SK-N-SH (cell line): ENCODE results near the gene LAPTM5. TPM values are rescaled to one million over a fixed set of nuclear protein-coding genes. Genes with fewer than 3 reads are reported as not detected.

Experiments used
- CTCF ChIA-PET: fragments of 300-600, 350-600 bp; formaldehyde crosslinking; extraction: SDS; loops from one replicate; lab custom pipeline; 2021; lab: Yijun Ruan, JAX
- POLR2A ChIA-PET: fragments of 350-600 bp; sonication (Branson Sonifier 250); formaldehyde crosslinking; extraction: SDS; loops from one replicate; lab custom pipeline; 2020; ENCODE audit warnings: antibody characterized with exemption, inconsistent platforms; lab: Yijun Ruan, JAX
- DNase-seq: peaks from one replicate; pipeline ENCODE4 v3.0.0; 2012
- H2AFZ ChIP-seq: fragments of 200-600 bp; sonication (generic); 2 replicates; pipeline ENCODE4 v1.8.1; 2016; ENCODE audit warnings: antibody characterized with exemption, mild to moderate bottlenecking, low read depth
- H3F3A ChIP-seq: fragments of 200-600 bp; sonication (generic); replicated peaks from 2 replicates; pipeline ENCODE3; 2016; ENCODE audit warnings: antibody characterized with exemption, mild to moderate bottlenecking; ENCODE audit not compliant: insufficient read depth
- H3K27ac ChIP-seq, 2 experiments: fragments of 200-500 bp in 1 of 2; fragments of 200-600 bp in 1 of 2; sonication (Bioruptor generic) in 1 of 2; sonication (generic), shearing (Covaris generic) in 1 of 2; 2 replicates each; pipeline versions ENCODE4 v1.5.1 to v1.6.1; 2014 to 2016; ENCODE audit warnings: low read depth in 2 of 2, inconsistent platforms in 1 of 2, low read length in 1 of 2, mild to moderate bottlenecking in 1 of 2, mixed read lengths in 1 of 2
- H3K27me3 ChIP-seq: fragments of 200-600 bp; sonication (generic), shearing (Covaris generic); 2 replicates; pipeline ENCODE4 v1.6.1; 2016; ENCODE audit warnings: mixed run types; ENCODE audit not compliant: insufficient read depth
- H3K36me3 ChIP-seq, 2 experiments: fragments of 200-500 bp in 1 of 2; fragments of 200-600 bp in 1 of 2; sonication (Bioruptor generic) in 1 of 2; sonication (generic) in 1 of 2; replicated peaks in 1 of 2; 2 replicates each; pipeline versions ENCODE3 to v1.5.1; 2014 to 2016; ENCODE audit warnings: low read length in 1 of 2, mild to moderate bottlenecking in 1 of 2; ENCODE audit not compliant: insufficient read depth in 2 of 2, control insufficient read depth in 1 of 2
- H3K4me1 ChIP-seq, 2 experiments: fragments of 200-500 bp in 1 of 2; fragments of 200-600 bp in 1 of 2; sonication (Bioruptor generic) in 1 of 2; sonication (generic), shearing (Covaris generic) in 1 of 2; 2 replicates each; pipeline versions ENCODE4 v1.5.1 to v1.6.1; 2014 to 2016; ENCODE audit warnings: low read depth in 1 of 2, low read length in 1 of 2, mixed run types in 1 of 2; ENCODE audit not compliant: insufficient read depth in 2 of 2, control insufficient read depth in 1 of 2
- H3K4me2 ChIP-seq: fragments of 200-600 bp; sonication (generic), shearing (Covaris generic); 2 replicates; pipeline ENCODE4 v1.6.1; 2017; ENCODE audit warnings: mixed run types
- H3K4me3 ChIP-seq, 2 experiments: fragments of 200-500 bp in 1 of 2; fragments of 200-600 bp in 1 of 2; sonication (Bioruptor generic) in 1 of 2; sonication (generic), shearing (Covaris generic) in 1 of 2; 2 replicates each; pipeline versions ENCODE4 v1.5.1 to v1.8.1; 2014 to 2016; ENCODE audit warnings: low read depth in 2 of 2, inconsistent platforms in 1 of 2, low read length in 1 of 2, mild to moderate bottlenecking in 1 of 2, mixed read lengths in 1 of 2, moderate library complexity in 1 of 2
- H3K79me2 ChIP-seq: fragments of 200-600 bp; sonication (generic); 2 replicates; pipeline ENCODE4 v1.8.1; 2017; ENCODE audit warnings: mild to moderate bottlenecking; ENCODE audit not compliant: insufficient read depth
- H3K9ac ChIP-seq: fragments of 200-600 bp; sonication (generic); 2 replicates; pipeline ENCODE4 v1.6.1; 2017; ENCODE audit warnings: mixed run types
- H3K9me2 ChIP-seq: fragments of 200-600 bp; sonication (generic); 2 replicates; pipeline ENCODE4 v1.6.1; 2017; ENCODE audit warnings: mixed run types
- H3K9me3 ChIP-seq: fragments of 200-600 bp; sonication (generic); 2 replicates; pipeline ENCODE4 v1.6.1; 2017; ENCODE audit warnings: mixed run types, mild to moderate bottlenecking, moderate library complexity
- H4K20me1 ChIP-seq: fragments of 200-600 bp; sonication (generic); 2 replicates; pipeline ENCODE4 v1.6.1; 2017; ENCODE audit warnings: mild to moderate bottlenecking, mixed run types; ENCODE audit not compliant: insufficient read depth
- CTCF ChIP-seq: fragments of 200-600 bp; sonication (generic); IDR thresholded peaks from 2 replicates; pipeline ENCODE4 v1.6.1; 2017; ENCODE audit warnings: antibody characterized with exemption, mild to moderate bottlenecking, moderate library complexity
- ELF1 ChIP-seq: IDR thresholded peaks from 2 replicates; pipeline ENCODE4 v1.4.0; 2012
- EP300 ChIP-seq, 2 experiments: IDR thresholded peaks; 2 replicates each; pipeline versions ENCODE4 v1.4.0 to v1.6.1; 2012; ENCODE audit warnings: borderline replicate concordance in 1 of 2, low read depth in 1 of 2, low read length in 1 of 2
- FOXM1 ChIP-seq: IDR thresholded peaks from 2 replicates; pipeline ENCODE4 v1.4.0; 2012; ENCODE audit warnings: low read depth, mild to moderate bottlenecking
- GABPA ChIP-seq: IDR thresholded peaks from 2 replicates; pipeline ENCODE4 v1.4.0; 2012; ENCODE audit warnings: low read depth, mild to moderate bottlenecking
- GATA2 ChIP-seq: sonication (generic); formaldehyde crosslinking; IDR thresholded peaks from 2 replicates; pipeline ENCODE4 v1.5.0; 2020; ENCODE audit warnings: mild to moderate bottlenecking, missing genetic modification reagents
- MAX ChIP-seq: IDR thresholded peaks from 2 replicates; pipeline ENCODE4 v1.4.0; 2012; ENCODE audit warnings: low read depth
- MXI1 ChIP-seq: IDR thresholded peaks from 2 replicates; pipeline ENCODE4 v1.6.1; 2012; ENCODE audit warnings: mild to moderate bottlenecking, low read depth, low read length, improper control_type of control experiment
- NRF1 ChIP-seq: IDR thresholded peaks from 2 replicates; pipeline ENCODE4 v1.6.1; 2012; ENCODE audit warnings: low read depth, mild to moderate bottlenecking, low read length
- PBX3 ChIP-seq: IDR thresholded peaks from 2 replicates; pipeline ENCODE4; 2012
- POLR2AphosphoS5 ChIP-seq: IDR thresholded peaks from 2 replicates; pipeline ENCODE4 v1.6.1; 2012; ENCODE audit warnings: low read depth, low read length
- RAD21 ChIP-seq: IDR thresholded peaks from 2 replicates; pipeline ENCODE4 v1.6.1; 2012; ENCODE audit warnings: mild to moderate bottlenecking, low read length
- RCOR1 ChIP-seq: fragments of 150-350 bp; IDR thresholded peaks from 2 replicates; pipeline ENCODE4 v1.6.1; 2017; ENCODE audit warnings: antibody characterized with exemption, low read length
- RFX5 ChIP-seq: IDR thresholded peaks from 2 replicates; pipeline ENCODE4 v1.6.1; 2012; ENCODE audit warnings: mild to moderate bottlenecking, improper control_type of control experiment, low read length
- RXRA ChIP-seq: IDR thresholded peaks from 2 replicates; pipeline ENCODE4 v1.4.0; 2012; ENCODE audit warnings: low read depth, mild to moderate bottlenecking, borderline replicate concordance
- SIN3A ChIP-seq: IDR thresholded peaks from 2 replicates; pipeline ENCODE4 v1.6.1; 2012; ENCODE audit warnings: low read depth, mild to moderate bottlenecking, low read length, moderate library complexity, borderline replicate concordance
- TAF1 ChIP-seq: IDR thresholded peaks from 2 replicates; pipeline ENCODE4 v1.6.1; 2012; ENCODE audit warnings: low read depth, mild to moderate bottlenecking, low read length, moderate library complexity, borderline replicate concordance
- TCF12 ChIP-seq: IDR thresholded peaks from 2 replicates; pipeline ENCODE4 v1.4.0; 2012
- TEAD4 ChIP-seq: IDR thresholded peaks from 2 replicates; pipeline ENCODE4 v1.4.0; 2012; ENCODE audit warnings: mild to moderate bottlenecking, borderline replicate concordance; ENCODE audit not compliant: insufficient read depth
- USF1 ChIP-seq: IDR thresholded peaks from 2 replicates; pipeline ENCODE4 v1.4.0; 2012; ENCODE audit warnings: low read depth, borderline replicate concordance
- YY1 ChIP-seq: IDR thresholded peaks from 2 replicates; pipeline ENCODE4 v1.4.0; 2012; ENCODE audit warnings: low read depth, mild to moderate bottlenecking
- WGBS: methylation state at CpG from one replicate; pipeline ENCODE4 v1.1.6; 2017; ENCODE audit warnings: low lambda C conversion rate; 5-methylcytosine and 5-hydroxymethylcytosine counted together
- polyA plus RNA-seq, 3 experiments: library from polyadenylated mRNA; depleted of rRNA; stranded (reverse); fragments of >200 nt; gene quantifications; 2 replicates each; pipeline ENCODE4 v1.2.3, GENCODE V29; 2012

LAPTM5 gene
- polyA plus RNA-seq, 1 of the 3 experiments (the other 2 are of a cell fraction) = 1.1 TPM

- no peak for TF ChIP-seq CTCF
- TF ChIP-seq TEAD4 = no peak
- TF ChIP-seq TAF1 = no peak
- no peak for TF ChIP-seq ELF1
- no peak for TF ChIP-seq FOXM1
- no peak for TF ChIP-seq MAX
- TF ChIP-seq YY1 = no peak
- no peak for TF ChIP-seq RCOR1
These were observed 59.1 kb downstream of the LAPTM5 start (continued) for GRCh38 chr1:30698401-30698981.

- H3K79me2 ChIP-seq = no peaks in the 10 kb centered on the region
- no peaks in the 10 kb centered on the region for H3K9me2 ChIP-seq
- H3K27ac ChIP-seq = no peak overlapping the region
- no peaks in the 10 kb centered on the region for H3K9me3 ChIP-seq
- H2AFZ ChIP-seq = no peak overlapping the region
- no peak overlapping the region for H3K9ac ChIP-seq
- no peaks in the 10 kb centered on the region for H4K20me1 ChIP-seq
- no peaks in the 10 kb centered on the region for H3K27me3 ChIP-seq
- peaks cover 6 to 29% of the 10 kb centered on the region in 2 experiments; a peak in 2 of 4 replicates for H3K4me1 ChIP-seq
- TF ChIP-seq RCOR1 (peak; percentile 42), RAD21 (peak; percentile 33), ELF1 (no peak), GABPA (no peak)
- H3K36me3 ChIP-seq = no peaks in the 10 kb centered on the region
- peak; percentile 61 for DNase-seq
- H3K4me2 ChIP-seq = no peak overlapping the region
- no peaks in the 10 kb centered on the region for H3F3A ChIP-seq
- ChIA-PET POLR2A (no interaction called here), CTCF (interaction anchor here (0.6 to 2.3 kb wide), 9 partner anchors 8 to 612 kb away, joined by 3 to 9 read pairs (median 3); no protein-coding TSS in a partner anchor)
- 49% methylated on average over 6 of the region's 9 CpGs for WGBS
- H3K4me3 ChIP-seq = no peak overlapping the region
These were observed 59.8 kb downstream of the LAPTM5 start for GRCh38 chr1:30697571-30698376.

- Histone ChIP-seq H3K27ac (no peak overlapping the region), H3K36me3 (no peaks in the 10 kb centered on the region), H3K9ac (no peak overlapping the region), H2AFZ (no peak overlapping the region), H3K4me2 (no peak overlapping the region), H3K4me3 (no peak overlapping the region), H4K20me1 (no peaks in the 10 kb centered on the region), H3K79me2 (no peaks in the 10 kb centered on the region), H3K9me2 (no peaks in the 10 kb centered on the region), H3F3A (no peaks in the 10 kb centered on the region), H3K4me1 (peaks cover 6 to 35% of the 10 kb centered on the region in 2 experiments; a peak in 2 of 4 replicates), H3K9me3 (no peaks in the 10 kb centered on the region), H3K27me3 (no peaks in the 10 kb centered on the region)
- WGBS = 68% methylated on average over 6 of the region's 6 CpGs
- POLR2A ChIA-PET = no interaction called here
- no peak for DNase-seq
- CTCF ChIA-PET = interaction anchor here (1.7 to 2.0 kb wide), 2 partner anchors 11 to 316 kb away, joined by 7 to 8 read pairs; no protein-coding TSS in a partner anchor
- no peak for TF ChIP-seq TCF12
- no peak for TF ChIP-seq RFX5
- TF ChIP-seq EP300 (IDR thresholded peaks at IDR 0.05; ENCODE audit: borderline replicate concordance in 1 of 2, low read depth in 1 of 2, low read length in 1 of 2) = no peak
- no peak for TF ChIP-seq USF1
- TF ChIP-seq GATA2 (CRISPR knock-in tag) = no peak
- TF ChIP-seq MAX = no peak
- TF ChIP-seq RXRA = no peak
- TF ChIP-seq PBX3 = no peak
- TF ChIP-seq SIN3A = no peak
- no peak for TF ChIP-seq GABPA
- TF ChIP-seq MXI1 = no peak
- TF ChIP-seq NRF1 = no peak
- no peak for TF ChIP-seq YY1
- TF ChIP-seq POLR2AphosphoS5 = no peak
These were observed 60.7 kb downstream of the LAPTM5 start for GRCh38 chr1:30696831-30697230.
